Myocyte (in vitro differentiated cells): ENCODE results near the gene MT1G. TPM values are rescaled to one million over a fixed set of nuclear protein-coding genes. Genes with fewer than 3 reads are reported as not detected.
A peak's percentile ranks its signal among the peaks of the same experiment; 100 is the strongest.
"Not testable (repeated sequence)": the region's sequence is repeated elsewhere in the genome, so short reads cannot be mapped to it uniquely, and the experiment has no call there.

Experiments used
- DNase-seq: peaks from one replicate; pipeline ENCODE4 v3.0.0-alpha.2; 2012; ENCODE audit warnings: low read depth
- total RNA-seq: library from RNA; depleted of rRNA; stranded (reverse); fragments of >200 nt; gene quantifications from 2 replicates; pipeline ENCODE4 v1.2.3, GENCODE V29; 2014

MT1G gene
- total RNA-seq, 1 donor from 2014 or later: not detected

- not testable (repeated sequence) for DNase-seq
Measured at GRCh38 chr16:56621665-56622445, 46.0 kb downstream of the MT1G start.

GRCh38 chr16:56620339-56620897, 47.4 kb downstream of the MT1G start:
- no peak for DNase-seq

- DNase-seq: no peak
Measured at GRCh38 chr16:56618138-56618537, 49.7 kb downstream of the MT1G start.

GRCh38 chr16:56617212-56618085, 50.4 kb downstream of the MT1G start:
- DNase-seq: peak; percentile 89

Other genes with a start within 250 kb of the MT1G start
- 220 and 233 TPM in 2 replicates for gene AMFR, start 242.5 kb downstream of the MT1G start, total RNA-seq
- gene NUDT21, start 216.7 kb downstream of the MT1G start, total RNA-seq: 46.5 and 48.6 TPM in 2 replicates
- 68.9 and 79.0 TPM in 2 replicates for gene OGFOD1, start 216.5 kb downstream of the MT1G start, total RNA-seq
- 27.2 and 32.9 TPM in 2 replicates for gene BBS2, start 148.0 kb downstream of the MT1G start, total RNA-seq
- gene MT4, start 103.0 kb downstream of the MT1G start, total RNA-seq: not detected in 2 replicates
- gene MT3, start 78.5 kb downstream of the MT1G start, total RNA-seq: not detected in 2 replicates
- 7.1 and 18.6 TPM in 2 replicates for gene MT2A, start 59.5 kb downstream of the MT1G start, total RNA-seq
- gene MT1E, start 42.3 kb downstream of the MT1G start, total RNA-seq: 24.7 and 26.6 TPM in 2 replicates
- not detected in 2 replicates for gene MT1M, start 35.4 kb downstream of the MT1G start, total RNA-seq
- not detected in 2 replicates for gene MT1A, start 29.4 kb downstream of the MT1G start, total RNA-seq
- not detected in 2 replicates for gene MT1B, start 16.2 kb downstream of the MT1G start, total RNA-seq
- gene MT1F, start 10.1 kb downstream of the MT1G start, total RNA-seq: not detected in 2 replicates
- not detected in 2 replicates for gene MT1H, start 1.7 kb upstream of the MT1G start, total RNA-seq
- gene MT1X, start 14.4 kb upstream of the MT1G start, total RNA-seq: 14.8 and 74.1 TPM in 2 replicates
- 114 and 151 TPM in 2 replicates for gene NUP93, start 62.1 kb upstream of the MT1G start, total RNA-seq
- gene SLC12A3, start 197.1 kb upstream of the MT1G start, total RNA-seq: 0.16 TPM in 1 of 2 replicates, not detected in the other